IPS DF 4.7 (cell line): ENCODE results near the gene NOTCH3.

Source experiments
- DNase-seq: peaks from one replicate; pipeline ENCODE4 v3.0.0-alpha.2; 2013; ENCODE audit warnings: low spot score; ENCODE audit errors: extremely low read depth

Gene NOTCH3

GRCh38 chr19:15200553-15201364 is at the start of gene NOTCH3:
Gene NOTCH3 (minus strand): TSS chr19:15200995. CDS start chr19:15200905, 90 bp downstream.
- no peak for DNase-seq

DNA sequence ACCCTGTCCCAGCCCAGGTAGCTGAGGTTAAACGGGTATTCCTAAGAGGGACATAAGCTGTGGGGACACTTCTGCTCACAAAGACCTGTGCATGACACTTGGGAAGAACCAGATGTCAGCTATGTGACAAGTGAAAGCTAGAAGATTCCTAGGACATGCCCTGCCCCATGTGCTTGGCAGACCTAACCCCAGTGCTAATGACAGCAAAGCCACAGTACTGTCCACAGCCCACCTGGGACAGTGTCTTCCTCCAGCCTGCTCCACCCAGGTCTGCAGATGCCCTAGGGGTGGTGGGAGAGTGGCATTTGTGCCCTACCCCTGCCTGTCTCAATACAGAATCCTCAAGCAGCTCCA is 49.8 kb upstream of the NOTCH3 start:
- DNase-seq = no peak

DNA sequence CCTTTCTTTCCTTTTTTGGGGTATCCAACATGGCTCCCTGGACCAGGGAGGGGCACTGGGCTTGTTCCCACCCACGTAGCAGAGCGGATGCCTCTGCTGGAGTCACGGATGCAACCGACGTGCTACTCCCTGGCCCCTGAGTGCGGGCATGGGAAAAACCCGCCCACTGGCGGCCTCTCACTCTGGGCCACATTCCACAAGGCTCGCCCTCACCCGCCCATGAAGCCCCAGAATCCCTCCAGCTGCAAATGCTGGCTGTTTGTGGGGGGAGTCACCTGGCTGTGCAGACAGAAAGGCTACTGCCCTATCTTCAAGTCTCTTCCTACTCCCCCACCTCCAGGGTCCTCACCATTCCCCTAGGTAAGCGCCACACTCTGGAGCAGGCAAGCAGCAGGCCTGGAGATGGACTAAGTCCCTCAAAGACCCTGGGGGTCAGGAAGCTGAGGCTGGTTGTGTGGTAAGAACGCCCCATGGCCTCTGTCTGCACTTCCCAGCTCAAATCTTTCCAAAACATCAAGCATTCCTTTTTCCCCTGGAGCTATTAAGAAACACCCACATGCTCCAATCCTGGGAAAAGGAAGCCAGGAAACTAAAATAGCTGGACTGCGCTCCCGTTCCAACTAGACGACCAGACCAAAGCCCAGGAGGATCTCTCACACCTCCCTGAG is 49.3 kb upstream of the NOTCH3 start:
- DNase-seq = no peak

DNA sequence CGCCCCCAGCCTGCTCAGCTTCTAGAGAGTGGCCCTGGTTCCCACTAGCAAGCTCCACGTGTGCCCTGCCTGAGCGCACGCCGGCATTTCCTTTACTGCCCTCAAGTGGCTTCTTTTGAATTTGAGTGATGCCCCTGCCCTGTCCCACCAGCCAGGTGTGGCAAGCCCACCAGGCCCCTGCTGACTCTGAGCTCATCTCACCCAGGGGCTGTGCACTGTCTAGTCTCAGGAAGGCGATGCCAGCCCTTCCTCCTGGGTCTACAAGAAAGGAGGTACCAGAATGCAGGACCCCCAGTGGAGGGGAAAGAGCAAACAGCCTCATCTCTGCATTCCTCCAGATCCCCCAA is 48.7 kb upstream of the NOTCH3 start:
- DNase-seq = no peak

DNA sequence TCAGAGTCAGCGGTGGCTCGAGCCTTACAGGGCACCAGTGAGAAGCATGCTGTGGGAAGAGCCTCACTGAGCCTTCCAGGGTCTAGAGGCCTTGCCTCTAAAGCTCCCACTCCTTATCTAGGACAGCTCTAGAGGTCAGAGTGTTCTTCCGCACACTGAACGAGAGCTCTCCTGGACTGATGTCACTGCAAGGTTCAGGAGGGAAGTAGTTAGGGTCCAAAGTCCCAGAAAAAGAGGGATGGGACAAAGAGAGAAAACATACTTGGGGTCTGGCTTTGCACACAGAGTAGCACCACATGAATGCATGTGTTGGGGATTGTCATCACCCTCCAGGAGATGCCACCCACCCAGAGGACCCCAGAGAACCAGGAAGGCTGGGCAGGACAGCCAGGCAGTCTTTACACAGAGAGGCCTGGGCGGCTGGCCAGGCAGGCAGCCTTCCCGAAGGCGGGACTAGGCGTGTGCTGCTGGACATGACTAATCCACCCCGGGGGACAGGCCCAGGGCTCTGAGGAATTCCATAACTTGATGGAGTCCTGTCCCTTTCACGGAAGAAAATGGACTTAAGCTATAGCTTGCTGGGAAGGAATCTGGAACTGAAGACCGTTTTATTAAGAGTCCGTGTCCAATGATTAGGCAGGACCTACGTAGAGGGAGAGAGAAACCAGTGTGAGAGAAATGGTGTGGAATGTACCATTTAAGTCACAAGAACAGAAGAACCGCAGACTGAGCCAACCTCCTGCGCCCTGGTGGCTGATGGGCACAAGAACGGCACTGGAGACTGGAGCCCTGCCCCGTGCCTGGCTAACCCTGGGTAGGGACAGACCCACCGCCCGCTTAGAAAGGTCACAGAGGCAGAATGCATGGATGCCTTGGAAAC is 48.1 kb upstream of the NOTCH3 start:
- no peak for DNase-seq

DNA sequence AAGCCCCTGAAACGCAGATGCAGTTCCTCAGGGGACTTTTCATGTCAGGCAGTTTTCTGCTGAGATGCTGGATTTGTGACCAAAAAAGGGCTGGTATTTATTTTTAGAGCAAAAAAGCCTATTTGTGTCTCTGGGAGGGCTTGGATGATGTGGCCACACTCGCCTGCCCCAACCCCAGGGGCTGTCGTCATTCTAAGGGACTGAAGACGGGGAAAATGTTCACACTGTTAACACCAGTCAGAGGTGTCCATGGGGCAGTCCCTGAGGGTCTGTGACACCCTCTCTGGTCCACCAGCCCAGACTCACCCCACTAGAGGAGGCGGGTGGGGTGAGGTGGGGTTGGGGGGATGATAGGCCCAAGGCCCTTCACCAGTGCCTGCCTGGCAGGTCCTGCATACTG is 47.3 kb upstream of the NOTCH3 start:
- no peak for DNase-seq

DNA sequence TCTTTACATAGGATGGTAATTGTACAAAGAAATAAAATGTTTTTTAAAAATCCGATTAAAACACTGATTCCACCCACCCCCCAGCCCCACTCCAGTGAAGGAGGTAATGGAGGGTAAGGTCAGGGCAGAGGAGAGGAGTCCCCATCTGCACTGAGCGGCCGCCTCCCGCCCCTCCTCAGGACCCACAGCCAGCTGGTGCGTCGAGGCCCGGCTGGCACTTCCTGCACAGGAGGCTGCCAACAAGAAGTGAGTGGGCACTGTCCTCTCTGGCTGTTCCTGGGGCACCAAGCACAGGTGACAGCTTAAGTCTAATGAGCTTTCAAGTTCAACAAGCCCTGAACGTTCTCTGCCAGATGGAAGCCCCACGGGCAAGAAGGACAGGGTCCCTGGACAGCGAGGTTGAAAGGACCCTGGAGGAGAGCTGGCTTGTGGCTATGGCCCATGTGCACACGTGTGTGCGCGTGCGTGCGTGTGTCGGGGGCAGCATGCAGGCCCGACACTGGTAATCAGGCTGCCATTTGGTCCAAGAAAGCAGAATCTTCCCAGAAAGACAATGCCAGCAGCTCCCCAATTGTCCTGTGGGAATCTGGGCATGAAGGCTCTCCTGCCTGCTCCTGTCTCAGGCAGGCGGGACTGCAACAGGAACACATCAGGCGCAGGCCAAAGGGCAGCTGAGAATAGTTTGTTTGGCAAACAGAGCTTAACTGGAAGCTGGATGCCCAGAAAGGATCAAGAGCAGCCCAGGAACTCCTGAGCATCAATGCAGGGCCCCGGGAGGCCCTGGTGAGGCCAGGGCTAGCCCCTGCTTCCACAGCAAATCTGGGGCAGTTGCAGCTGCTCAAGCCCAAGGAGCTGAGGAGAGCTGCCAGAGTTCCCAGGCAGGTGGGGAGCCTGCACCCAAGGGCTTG is 46.6 kb upstream of the NOTCH3 start:
- DNase-seq = no peak

GRCh38 chr19:15246198-15246481 is 45.3 kb upstream of the NOTCH3 start:
- no peak for DNase-seq

DNA sequence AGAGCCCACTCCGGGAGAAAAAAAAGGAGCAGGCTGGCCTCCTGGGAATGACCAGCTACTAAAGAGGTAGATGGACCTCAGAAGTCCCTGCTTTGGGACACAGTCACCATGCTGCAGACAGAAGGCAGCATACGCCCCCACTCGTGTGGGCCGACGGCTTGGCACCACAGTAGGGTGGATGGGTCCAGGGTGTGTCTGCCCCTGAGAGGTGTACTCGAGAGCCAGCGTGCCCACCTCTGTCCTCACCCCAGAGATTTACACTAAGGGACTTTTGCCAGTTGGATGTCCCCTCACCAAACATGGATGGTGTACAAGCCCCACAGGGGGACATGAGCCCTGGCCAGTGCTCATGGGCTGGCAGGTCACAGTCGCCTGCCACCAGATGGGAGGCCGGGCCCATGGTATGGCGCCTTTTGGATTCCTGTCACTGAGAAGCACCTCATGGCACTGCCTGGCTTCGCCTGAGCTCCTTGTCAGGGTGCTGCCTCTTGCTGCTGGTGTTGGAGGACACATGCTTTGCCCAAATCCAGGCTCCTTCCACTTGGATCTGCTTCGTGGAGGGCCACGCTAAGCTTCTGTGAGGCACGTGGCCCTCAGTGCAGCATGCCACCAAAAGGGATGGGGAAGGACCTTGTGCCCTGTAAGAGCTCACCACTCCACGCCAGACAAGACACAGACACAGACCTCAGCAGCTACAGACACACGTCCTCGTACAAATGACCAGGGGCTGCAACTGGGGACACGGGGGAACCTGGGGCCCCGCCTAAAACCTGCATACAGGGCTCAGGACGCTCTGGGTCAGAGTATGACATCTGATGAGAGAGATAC is 44.8 kb upstream of the NOTCH3 start:
- DNase-seq = no peak

DNA sequence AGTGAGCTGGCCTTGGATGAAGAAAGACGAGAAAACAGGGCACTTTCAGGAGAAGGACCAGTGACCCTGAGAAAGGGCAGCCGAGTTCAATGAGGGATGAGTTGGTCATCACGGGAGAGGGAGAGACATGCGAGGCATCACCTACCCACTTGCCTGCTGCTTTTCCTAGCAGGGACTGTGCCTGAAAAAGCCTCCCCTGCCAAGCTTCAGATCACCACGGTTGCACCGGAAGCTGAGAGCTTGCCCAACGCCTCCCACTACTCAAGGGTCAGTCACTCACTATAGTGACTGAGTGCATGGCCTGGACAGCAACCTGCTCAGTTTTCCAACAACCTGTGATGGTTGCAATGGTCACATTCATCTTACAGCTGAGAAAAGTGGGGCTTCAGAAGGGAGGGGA is 44.0 kb upstream of the NOTCH3 start:
- no peak for DNase-seq

- no peak for DNase-seq
These were observed 43.5 kb upstream of the NOTCH3 start for GRCh38 chr19:15244106-15244803.

DNA sequence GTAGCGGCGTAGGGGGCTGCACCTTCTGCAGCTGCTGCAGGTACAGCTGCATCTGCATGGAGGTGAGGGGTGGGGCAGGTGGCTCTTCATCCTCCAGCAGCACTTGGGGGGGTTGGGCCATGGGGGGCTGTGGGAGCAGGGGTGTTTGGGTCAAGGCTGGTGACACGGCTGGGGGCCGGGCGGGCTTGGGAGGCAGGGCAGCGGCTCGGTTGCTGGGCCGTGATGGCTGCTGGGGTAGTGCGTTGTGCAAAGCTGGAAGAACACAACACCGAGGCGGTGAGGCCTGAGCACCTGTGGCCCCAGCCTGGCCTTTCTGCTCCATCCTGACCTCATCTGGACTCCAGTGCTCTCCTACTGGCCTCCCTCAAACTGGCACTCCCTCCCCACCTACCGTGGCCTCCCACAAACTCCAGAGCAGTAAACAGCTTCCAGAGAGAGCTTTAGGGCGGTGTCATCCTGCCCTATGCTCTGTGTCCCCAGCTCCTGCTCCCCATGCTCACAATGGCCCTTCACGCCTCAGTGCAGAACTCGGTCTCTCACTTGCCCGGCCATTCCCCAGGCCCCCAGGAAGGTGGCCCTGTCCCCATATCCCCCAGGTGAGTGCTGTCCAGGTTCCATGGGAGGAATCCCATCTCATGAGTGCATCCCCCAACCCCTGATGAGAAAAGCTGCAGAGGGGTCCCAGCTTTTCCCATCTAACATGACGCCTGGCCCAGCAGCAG is 42.6 kb upstream of the NOTCH3 start:
- no peak for DNase-seq

DNA sequence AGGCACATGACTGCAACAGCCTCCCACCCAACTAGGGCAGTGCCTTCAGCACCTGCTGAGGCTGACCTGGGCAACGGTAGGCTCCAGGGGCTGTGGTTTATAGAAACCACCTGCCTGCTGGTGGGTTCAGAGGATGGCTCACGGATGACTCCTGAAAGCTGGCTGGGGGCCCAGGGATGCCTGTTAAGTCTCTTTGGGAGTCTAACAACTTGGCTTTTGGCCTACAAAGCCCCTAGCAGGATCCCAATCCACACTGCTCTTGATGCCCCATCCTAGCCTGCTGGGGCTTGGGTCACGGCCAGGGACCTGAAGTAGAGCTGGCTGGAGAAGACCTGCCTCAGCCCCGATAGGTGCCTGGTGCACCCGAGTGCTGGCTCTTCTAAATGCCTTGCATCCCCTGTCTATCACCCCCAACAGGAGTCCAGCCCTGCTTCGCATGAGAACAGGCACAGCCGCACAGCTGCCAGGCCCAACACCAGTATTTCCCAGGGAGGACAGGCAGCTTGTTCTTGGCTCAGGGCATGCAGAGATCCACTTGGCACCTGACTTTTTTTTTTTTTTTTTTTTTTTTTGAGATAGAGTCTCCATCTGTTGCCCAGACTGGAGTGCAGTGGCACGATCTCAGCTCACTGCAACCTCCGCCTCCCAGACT is 40.6 kb upstream of the NOTCH3 start:
- DNase-seq = no peak

GRCh38 chr19:15240515-15240914 is 39.7 kb upstream of the NOTCH3 start:
- DNase-seq = no peak

GRCh38 chr19:15239337-15239949 is 38.6 kb upstream of the NOTCH3 start:
- DNase-seq = no peak

DNA sequence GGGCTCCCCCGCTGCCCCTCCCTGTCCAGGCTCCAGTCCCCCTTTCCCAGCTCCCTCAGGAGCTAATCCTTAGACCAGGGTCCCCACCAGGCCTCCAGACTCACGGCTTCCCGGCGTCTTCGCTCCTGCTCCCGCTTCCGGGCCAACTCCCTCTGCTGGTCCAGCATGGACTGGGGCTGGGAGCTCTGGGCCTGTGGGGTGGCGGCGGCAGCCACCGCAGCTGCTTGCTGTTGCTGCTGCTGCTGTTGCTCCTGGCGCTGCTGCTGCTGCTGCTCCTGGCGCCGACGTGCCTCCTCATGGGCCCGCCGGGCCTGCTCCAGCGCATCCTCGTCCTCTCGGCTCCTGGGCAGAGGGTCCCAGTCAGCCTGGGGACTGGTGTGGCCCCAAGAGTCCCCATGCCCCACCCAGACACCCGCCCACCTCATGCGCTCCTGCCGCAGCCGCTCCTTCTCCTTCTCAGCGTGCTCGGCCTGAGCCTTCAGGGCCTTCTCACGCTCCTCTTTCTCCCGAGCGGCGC is 37.9 kb upstream of the NOTCH3 start:
- DNase-seq = no peak

- DNase-seq = no peak
These were observed 37.2 kb upstream of the NOTCH3 start for GRCh38 chr19:15237759-15238638.
